Smooth muscle cell (in vitro differentiated cells): ENCODE measurements around the gene ARL6IP5. TPM values are rescaled to one million over a fixed set of nuclear protein-coding genes. Genes with fewer than 3 reads are reported as not detected.
A peak's percentile ranks its signal among the peaks of the same experiment; 100 is the strongest.

Source experiments
- DNase-seq: peaks from one replicate; lab custom pipeline; 2025; ENCODE audit not compliant: unreplicated experiment; lab: John Stamatoyannopoulos, UW
- H2AFZ ChIP-seq: fragments of 200-600 bp; sonication (generic); 2 replicates; pipeline ENCODE4 v1.6.0; 2016; ENCODE audit warnings: antibody characterized with exemption, low read depth, mild to moderate bottlenecking
- H3F3A ChIP-seq: fragments of 200-600 bp; sonication (generic); 2 replicates; pipeline ENCODE4 v1.6.0; 2017; ENCODE audit warnings: antibody characterized with exemption, low read depth
- H3K27ac ChIP-seq: fragments of 200-600 bp; sonication (generic); 2 replicates; pipeline ENCODE4 v1.5.1; 2016; ENCODE audit warnings: low read depth, mild to moderate bottlenecking
- H3K27me3 ChIP-seq: fragments of 200-600 bp; sonication (generic); 2 replicates; pipeline ENCODE4 v1.6.1; 2016; ENCODE audit warnings: low read depth, mild to moderate bottlenecking
- H3K36me3 ChIP-seq: fragments of 200-600 bp; sonication (generic); 2 replicates; pipeline ENCODE4 v1.5.1; 2016; ENCODE audit warnings: low read depth
- H3K4me1 ChIP-seq: fragments of 200-600 bp; sonication (generic); 2 replicates; pipeline ENCODE4 v1.5.1; 2016; ENCODE audit warnings: low read depth
- H3K4me2 ChIP-seq: fragments of 200-600 bp; sonication (generic); 2 replicates; pipeline ENCODE4 v1.6.0; 2016; ENCODE audit warnings: mild to moderate bottlenecking
- H3K4me3 ChIP-seq: fragments of 200-600 bp; sonication (generic); 2 replicates; pipeline ENCODE4 v1.5.1; 2016; ENCODE audit warnings: mild to moderate bottlenecking
- H3K79me2 ChIP-seq: fragments of 200-600 bp; sonication (generic); 2 replicates; pipeline ENCODE4 v1.6.0; 2016; ENCODE audit warnings: low read depth, mild to moderate bottlenecking
- H3K9ac ChIP-seq: fragments of 200-600 bp; sonication (generic); 2 replicates; pipeline ENCODE4 v1.6.0; 2016; ENCODE audit warnings: low read depth
- H3K9me3 ChIP-seq: fragments of 200-600 bp; sonication (generic); replicated peaks from 2 replicates; pipeline ENCODE4 v1.5.1; 2016; ENCODE audit warnings: low read depth
- H4K20me1 ChIP-seq: fragments of 200-600 bp; sonication (generic); 2 replicates; pipeline ENCODE4 v1.6.0; 2016; ENCODE audit warnings: low read depth
- CTCF ChIP-seq: fragments of 200-600 bp; sonication (generic); IDR thresholded peaks from 2 replicates; pipeline ENCODE4 v1.5.1; 2017; ENCODE audit warnings: borderline replicate concordance, mild to moderate bottlenecking, antibody characterized with exemption; ENCODE audit not compliant: insufficient read depth, poor library complexity, severe bottlenecking
- WGBS: methylation state at CpG from one replicate; pipeline ENCODE4 v1.1.7; 2016; ENCODE audit warnings: low lambda C conversion rate; 5-methylcytosine and 5-hydroxymethylcytosine counted together
- polyA plus RNA-seq: library from polyadenylated mRNA; unstranded; fragments of >200 nt; fragmentation: Nextera tagmentation; extraction: Ambion mirVana; gene quantifications from 2 replicates; pipeline ENCODE4 v1.2.1, GENCODE V29; 2016
- total RNA-seq: library from RNA; depleted of rRNA; stranded (reverse); fragments of >200 nt; gene quantifications from 2 replicates; pipeline ENCODE4 v1.2.3, GENCODE V29; 2014

The ARL6IP5 gene
- total and polyA plus RNA-seq, 2 experiments from 2014 or later = 73.9 to 83.9 TPM

DNA sequence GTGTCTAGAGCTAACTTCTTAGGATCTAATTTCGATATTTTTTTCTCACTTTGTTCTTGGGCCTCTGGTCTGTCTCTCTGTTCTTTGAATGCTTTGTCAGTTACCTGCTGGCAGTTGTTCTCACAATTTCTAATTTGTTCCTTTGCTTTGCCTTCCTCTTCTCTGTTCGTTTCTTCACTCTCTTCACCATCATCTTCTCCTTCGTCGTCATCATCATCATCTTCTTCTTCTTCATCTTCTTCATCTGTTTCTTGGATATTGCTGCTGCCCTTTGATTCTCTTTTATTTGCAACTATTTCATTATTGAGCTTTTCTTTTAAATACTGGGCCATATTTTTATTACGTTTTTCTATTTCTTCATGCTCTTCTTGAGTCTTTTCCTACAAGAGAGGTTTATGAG is 34.9 kb downstream of the ARL6IP5 start:
- no peak for DNase-seq
- WGBS = 89% methylated on average over 5 of the region's 5 CpGs

GRCh38 chr3:69120879-69121464 is 36.2 kb downstream of the ARL6IP5 start:
- H3F3A ChIP-seq = no peaks in the 10 kb centered on the region
- no peaks in the 10 kb centered on the region for H3K27me3 ChIP-seq
- no peaks in the 10 kb centered on the region for H3K79me2 ChIP-seq
- H3K4me2 ChIP-seq = no peak overlapping the region
- H3K9ac ChIP-seq = no peak overlapping the region
- H3K4me3 ChIP-seq = no peak overlapping the region
- H2AFZ ChIP-seq = peak overlapping the region; percentile 65
- H3K36me3 ChIP-seq = no peaks in the 10 kb centered on the region
- no peaks in the 10 kb centered on the region for H3K4me1 ChIP-seq
- H4K20me1 ChIP-seq = no peaks in the 10 kb centered on the region
- no peaks in the 10 kb centered on the region for H3K9me3 ChIP-seq
- DNase-seq = peak; percentile 9
- TF ChIP-seq CTCF = peak; percentile 96
- no peak overlapping the region for H3K27ac ChIP-seq
- 7% methylated on average over 1 of the region's 1 CpG for WGBS

More for the DNA sequence above, 34.9 kb downstream of the ARL6IP5 start:
- no peak for TF ChIP-seq CTCF
- Histone ChIP-seq H3K79me2 (no peaks in the 10 kb centered on the region), H4K20me1 (no peaks in the 10 kb centered on the region), H3K4me1 (no peaks in the 10 kb centered on the region), H3K36me3 (no peaks in the 10 kb centered on the region), H3K27ac (no peak overlapping the region), H3K4me3 (no peak overlapping the region), H3K27me3 (no peaks in the 10 kb centered on the region), H2AFZ (no peak overlapping the region), H3K9me3 (no peaks in the 10 kb centered on the region), H3F3A (no peaks in the 10 kb centered on the region), H3K9ac (no peak overlapping the region), H3K4me2 (no peak overlapping the region)

- Histone ChIP-seq H3K4me1 (no peaks in the 10 kb centered on the region), H3K9me3 (no peaks in the 10 kb centered on the region), H3K4me3 (no peak overlapping the region), H3K4me2 (no peak overlapping the region), H3F3A (no peaks in the 10 kb centered on the region), H3K9ac (no peak overlapping the region), H3K79me2 (no peaks in the 10 kb centered on the region), H3K27me3 (no peaks in the 10 kb centered on the region), H3K36me3 (no peaks in the 10 kb centered on the region), H4K20me1 (no peaks in the 10 kb centered on the region), H2AFZ (peak overlapping the region; percentile 65), H3K27ac (no peak overlapping the region)
- DNase-seq = no peak
- TF ChIP-seq CTCF = no peak
- WGBS = 84% methylated on average over 6 of the region's 6 CpGs
Observed at GRCh38 chr3:69121513-69121912, 36.8 kb downstream of the ARL6IP5 start.

- TF ChIP-seq CTCF = no peak
- WGBS = 82% methylated on average over 8 of the region's 8 CpGs
- Histone ChIP-seq H3K36me3 (no peaks in the 10 kb centered on the region), H3K4me2 (no peak overlapping the region), H3K27me3 (no peaks in the 10 kb centered on the region), H4K20me1 (no peaks in the 10 kb centered on the region), H3F3A (no peaks in the 10 kb centered on the region), H3K4me1 (no peaks in the 10 kb centered on the region), H3K4me3 (no peak overlapping the region), H3K9me3 (no peaks in the 10 kb centered on the region), H3K79me2 (no peaks in the 10 kb centered on the region), H2AFZ (peak overlapping the region; percentile 65), H3K27ac (no peak overlapping the region), H3K9ac (no peak overlapping the region)
- DNase-seq = no peak
Observed at GRCh38 chr3:69121950-69122349, 37.2 kb downstream of the ARL6IP5 start.
